HEK293T (cell line): ENCODE results near the gene ATP5ME.

Experiments
- ARNT ChIP-seq: fragments of 450-650 bp; IDR thresholded peaks from 2 replicates; pipeline ENCODE4 v1.6.1; 2017; ENCODE audit warnings: mild to moderate bottlenecking
- CTBP1 ChIP-seq: fragments of 450-650 bp; IDR thresholded peaks from 2 replicates; pipeline ENCODE4 v1.6.1; 2016; ENCODE audit warnings: borderline replicate concordance
- ELF4 ChIP-seq: fragments of 450-650 bp; IDR thresholded peaks from 2 replicates; pipeline ENCODE4 v1.6.1; 2017; ENCODE audit warnings: antibody characterized with exemption
- FOXA1 ChIP-seq: fragments of 450-650 bp; IDR thresholded peaks from 2 replicates; pipeline ENCODE4 v1.6.1; 2016; ENCODE audit warnings: mild to moderate bottlenecking
- FOXK2 ChIP-seq: fragments of 450-650 bp; IDR thresholded peaks from 2 replicates; pipeline ENCODE4 v1.6.1; 2016; ENCODE audit warnings: mild to moderate bottlenecking
- FOXM1 ChIP-seq: fragments of 450-650 bp; IDR thresholded peaks from 2 replicates; pipeline ENCODE4 v1.6.1; 2017; ENCODE audit warnings: mild to moderate bottlenecking, borderline replicate concordance
- HDGF ChIP-seq: fragments of 450-650 bp; IDR thresholded peaks from 2 replicates; pipeline ENCODE4 v1.6.1; 2017; ENCODE audit warnings: antibody characterized with exemption, borderline replicate concordance
- L3MBTL2 ChIP-seq: fragments of 450-650 bp; conservative IDR thresholded peaks from 2 replicates; pipeline ENCODE4 v1.6.1; 2016; ENCODE audit warnings: mild to moderate bottlenecking
- NFRKB ChIP-seq: fragments of 450-650 bp; IDR thresholded peaks from 2 replicates; pipeline ENCODE4 v1.6.1; 2016; ENCODE audit warnings: mild to moderate bottlenecking, moderate library complexity
- SP1 ChIP-seq: fragments of 450-650 bp; IDR thresholded peaks from 2 replicates; pipeline ENCODE4 v1.6.1; 2017
- SUZ12 ChIP-seq: fragments of 450-650 bp; IDR thresholded peaks from 2 replicates; pipeline ENCODE4 v1.6.1; 2016; ENCODE audit warnings: mild to moderate bottlenecking
- TARDBP ChIP-seq: fragments of 450-650 bp; IDR thresholded peaks from 2 replicates; pipeline ENCODE4 v1.6.1; 2016

DNA sequence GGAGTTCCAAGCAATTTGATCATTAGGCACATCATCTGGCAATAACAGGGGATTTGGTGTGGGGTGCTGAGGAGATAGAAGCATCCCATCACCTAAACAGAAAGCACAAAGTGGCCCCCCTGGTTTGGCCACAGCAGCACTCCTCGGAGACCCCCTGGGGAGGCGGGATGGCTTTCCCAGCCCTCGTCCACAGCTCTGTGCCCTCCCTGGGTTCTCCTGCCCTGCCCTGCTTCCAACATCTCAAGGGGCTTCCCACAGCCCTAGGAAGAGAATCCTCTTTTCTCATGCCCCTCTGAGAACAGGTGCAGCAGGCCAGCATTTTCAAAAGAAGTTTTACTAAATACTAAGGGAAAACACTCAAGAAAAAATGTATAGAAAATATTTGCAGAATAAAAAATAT is 12.8 kb downstream of the ATP5ME start:
- TF ChIP-seq FOXA1 (no peak), SP1 (no peak), ELF4 (no peak), L3MBTL2 (no peak), CTBP1 (no peak), SUZ12 (no peak), FOXM1 (no peak), FOXK2 (no peak), NFRKB (no peak), ARNT (no peak), TARDBP (no peak), HDGF (no peak)
